ENCODE measurements around the gene ERGIC1.
A peak's percentile ranks its signal among the peaks of the same experiment; 100 is the strongest.
"Not testable (repeated sequence)": the region's sequence is repeated elsewhere in the genome, so short reads cannot be mapped to it uniquely, and the experiment has no call there.

ERGIC1 gene

GRCh38 chr5:172891716-172892421, 57.8 kb downstream of the ERGIC1 start:
- DNase-seq (ENCODE audit: low read depth) = peak; percentile 79
- no peak for TF ChIP-seq CTCF (IDR thresholded peaks at IDR 0.05; ENCODE audit: low read length, missing control alignments)
- no peak overlapping the region for H3K4me3 ChIP-seq (replicated peaks; ENCODE audit: low read depth, low read length)

GRCh38 chr5:172892713-172893112, 58.7 kb downstream of the ERGIC1 start:
- no peak overlapping the region for H3K4me3 ChIP-seq (replicated peaks; ENCODE audit: low read depth, low read length)
- no peak for TF ChIP-seq CTCF (IDR thresholded peaks at IDR 0.05; ENCODE audit: low read length, missing control alignments)
- DNase-seq (ENCODE audit: low read depth) = no peak

- no peak for TF ChIP-seq CTCF (IDR thresholded peaks at IDR 0.05; ENCODE audit: low read length, missing control alignments)
- no peak overlapping the region for H3K4me3 ChIP-seq (replicated peaks; ENCODE audit: low read depth, low read length)
- no peak for DNase-seq (ENCODE audit: low read depth)
Measured at GRCh38 chr5:172894767-172895388, 60.8 kb downstream of the ERGIC1 start.

- no peak for TF ChIP-seq CTCF (IDR thresholded peaks at IDR 0.05; ENCODE audit: low read length, missing control alignments)
- H3K4me3 ChIP-seq (replicated peaks; ENCODE audit: low read depth, low read length) = no peak overlapping the region
- DNase-seq (ENCODE audit: low read depth) = no peak
Measured at GRCh38 chr5:172895549-172895948, 61.5 kb downstream of the ERGIC1 start.

GRCh38 chr5:172896465-172896864, 62.4 kb downstream of the ERGIC1 start:
- H3K4me3 ChIP-seq (replicated peaks; ENCODE audit: low read depth, low read length) = no peak overlapping the region
- no peak for DNase-seq (ENCODE audit: low read depth)
- no peak for TF ChIP-seq CTCF (IDR thresholded peaks at IDR 0.05; ENCODE audit: low read length, missing control alignments)

- H3K4me3 ChIP-seq (replicated peaks; ENCODE audit: low read depth, low read length); DNase-seq (ENCODE audit: low read depth): not testable (repeated sequence)
Measured at GRCh38 chr5:172897067-172897466, 63.0 kb downstream of the ERGIC1 start.

GRCh38 chr5:172897481-172898217, 63.6 kb downstream of the ERGIC1 start:
- H3K4me3 ChIP-seq (replicated peaks; ENCODE audit: low read depth, low read length) = no peak overlapping the region
- peak; percentile 80 for DNase-seq (ENCODE audit: low read depth)
- no peak for TF ChIP-seq CTCF (IDR thresholded peaks at IDR 0.05; ENCODE audit: low read length, missing control alignments)

Measured in fibroblast of pulmonary artery (primary cell).